OCI-LY1 (cell line): ENCODE results near the gene GAS2L1.

ENCODE experiments used
- H2AFZ ChIP-seq: fragments of 200-600 bp; sonication (generic), shearing (Covaris generic); 2 replicates; pipeline ENCODE4 v1.6.0; 2014; ENCODE audit warnings: antibody characterized with exemption, mild to moderate bottlenecking, low read length
- H3F3A ChIP-seq: fragments of 200-600 bp; sonication (generic), shearing (Covaris generic); 2 replicates; pipeline ENCODE4 v1.6.0; 2014; ENCODE audit warnings: mild to moderate bottlenecking, antibody characterized with exemption, low read length, moderate library complexity; ENCODE audit not compliant: insufficient read depth
- H3K27ac ChIP-seq: fragments of 200-600 bp; sonication (generic); 2 replicates; pipeline ENCODE4 v1.5.1; 2014; ENCODE audit warnings: low read length, mixed run types, mild to moderate bottlenecking, low read depth; ENCODE audit not compliant: poor library complexity, severe bottlenecking
- H3K27me3 ChIP-seq: fragments of 200-600 bp; sonication (generic); 2 replicates; pipeline ENCODE4 v1.6.0; 2014; ENCODE audit warnings: antibody characterized with exemption, mild to moderate bottlenecking, low read length, moderate library complexity; ENCODE audit not compliant: insufficient read depth
- H3K36me3 ChIP-seq: fragments of 200-600 bp; sonication (generic); 2 replicates; pipeline ENCODE4 v1.6.1; 2014; ENCODE audit warnings: mild to moderate bottlenecking, antibody characterized with exemption, low read length, moderate library complexity, mixed read lengths; ENCODE audit not compliant: insufficient read depth
- H3K4me1 ChIP-seq: fragments of 200-600 bp; sonication (generic); 2 replicates; pipeline ENCODE4 v1.5.1; 2014; ENCODE audit warnings: mild to moderate bottlenecking, low read length, moderate library complexity; ENCODE audit not compliant: insufficient read depth, severe bottlenecking
- H3K4me2 ChIP-seq: fragments of 200-600 bp; sonication (generic), shearing (Covaris generic); 2 replicates; pipeline ENCODE4 v1.6.1; 2014; ENCODE audit warnings: low read length
- H3K4me3 ChIP-seq: fragments of 200-600 bp; sonication (generic); 2 replicates; pipeline ENCODE4 v1.5.1; 2014; ENCODE audit warnings: low read length, low read depth, mild to moderate bottlenecking, mixed read lengths; ENCODE audit not compliant: poor library complexity, severe bottlenecking
- H3K79me2 ChIP-seq: fragments of 200-600 bp; shearing (Covaris generic); 2 replicates; pipeline ENCODE4 v1.6.1; 2016; ENCODE audit warnings: mixed run types, low read length, mixed read lengths; ENCODE audit not compliant: insufficient read depth
- H3K9ac ChIP-seq: fragments of 200-600 bp; sonication (generic), shearing (Covaris generic); 2 replicates; pipeline ENCODE4 v1.6.1; 2014; ENCODE audit warnings: mild to moderate bottlenecking, low read length, mixed read lengths
- H3K9me2 ChIP-seq: fragments of 200-600 bp; sonication (generic), shearing (Covaris generic); 2 replicates; pipeline ENCODE4 v1.6.1; 2014; ENCODE audit warnings: low read depth, mild to moderate bottlenecking, low read length, mixed read lengths
- H3K9me3 ChIP-seq: fragments of 200-600 bp; shearing (Covaris generic); 2 replicates; pipeline ENCODE4 v1.6.1; 2014; ENCODE audit warnings: low read length, mixed read lengths
- H4K20me1 ChIP-seq: fragments of 200-600 bp; sonication (generic), shearing (Covaris generic); 2 replicates; pipeline ENCODE4 v1.6.0; 2016; ENCODE audit warnings: mild to moderate bottlenecking, low read length; ENCODE audit not compliant: insufficient read depth
- EZH2 ChIP-seq: fragments of 200-600 bp; sonication (generic), shearing (Covaris generic); IDR thresholded peaks from 2 replicates; pipeline ENCODE4 v1.8.0; 2017; ENCODE audit warnings: borderline replicate concordance, mixed run types, mild to moderate bottlenecking, antibody characterized with exemption, low read length, moderate library complexity, mixed read lengths
- TF ChIP-seq, protein P1 (sequence below): fragments of 200-600 bp; sonication (generic), shearing (Covaris generic); IDR thresholded peaks from 2 replicates; pipeline ENCODE4 v1.5.1; 2017; ENCODE audit warnings: mild to moderate bottlenecking, antibody characterized with exemption, low read length, moderate library complexity, mixed read lengths

The GAS2L1 gene

DNA sequence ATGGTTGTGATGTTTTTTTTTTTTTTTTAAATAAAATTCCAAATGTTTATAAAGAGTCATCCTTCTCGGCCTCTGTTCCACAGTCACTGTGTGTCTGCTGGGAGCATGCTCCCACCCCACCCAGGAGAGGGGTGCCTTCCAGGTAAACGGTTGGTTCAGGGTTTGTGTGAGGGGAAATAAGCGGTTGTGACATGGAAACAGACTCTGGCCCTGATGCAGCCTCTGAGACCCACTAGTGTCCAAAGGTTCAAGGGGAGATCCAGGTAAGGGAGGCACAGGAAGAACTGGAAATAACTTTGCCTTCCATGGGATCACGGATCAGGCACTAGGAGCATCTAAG is 6.0 kb upstream of the GAS2L1 start:
- Histone ChIP-seq H3K9ac (no peak overlapping the region), H3K27ac (no peak overlapping the region), H3K4me2 (no peak overlapping the region), H3K79me2 (no peaks in the 10 kb centered on the region), H3K36me3 (peaks cover 58% of the 10 kb centered on the region), H3K4me1 (no peaks in the 10 kb centered on the region), H2AFZ (no peak overlapping the region), H3K27me3 (no peaks in the 10 kb centered on the region), H4K20me1 (no peaks in the 10 kb centered on the region), H3K9me3 (no peaks in the 10 kb centered on the region), H3F3A (no peaks in the 10 kb centered on the region), H3K9me2 (no peaks in the 10 kb centered on the region), H3K4me3 (no peak overlapping the region)
- no peak for TF ChIP-seq EZH2
- TF ChIP-seq, protein P1, sequence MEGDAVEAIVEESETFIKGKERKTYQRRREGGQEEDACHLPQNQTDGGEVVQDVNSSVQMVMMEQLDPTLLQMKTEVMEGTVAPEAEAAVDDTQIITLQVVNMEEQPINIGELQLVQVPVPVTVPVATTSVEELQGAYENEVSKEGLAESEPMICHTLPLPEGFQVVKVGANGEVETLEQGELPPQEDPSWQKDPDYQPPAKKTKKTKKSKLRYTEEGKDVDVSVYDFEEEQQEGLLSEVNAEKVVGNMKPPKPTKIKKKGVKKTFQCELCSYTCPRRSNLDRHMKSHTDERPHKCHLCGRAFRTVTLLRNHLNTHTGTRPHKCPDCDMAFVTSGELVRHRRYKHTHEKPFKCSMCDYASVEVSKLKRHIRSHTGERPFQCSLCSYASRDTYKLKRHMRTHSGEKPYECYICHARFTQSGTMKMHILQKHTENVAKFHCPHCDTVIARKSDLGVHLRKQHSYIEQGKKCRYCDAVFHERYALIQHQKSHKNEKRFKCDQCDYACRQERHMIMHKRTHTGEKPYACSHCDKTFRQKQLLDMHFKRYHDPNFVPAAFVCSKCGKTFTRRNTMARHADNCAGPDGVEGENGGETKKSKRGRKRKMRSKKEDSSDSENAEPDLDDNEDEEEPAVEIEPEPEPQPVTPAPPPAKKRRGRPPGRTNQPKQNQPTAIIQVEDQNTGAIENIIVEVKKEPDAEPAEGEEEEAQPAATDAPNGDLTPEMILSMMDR, result no peak

- Histone ChIP-seq H3K4me1 (peaks cover 1% of the 10 kb centered on the region), H3K9me3 (no peaks in the 10 kb centered on the region), H4K20me1 (no peaks in the 10 kb centered on the region), H3F3A (no peaks in the 10 kb centered on the region), H3K27me3 (no peaks in the 10 kb centered on the region; the same call in 1 of the 2 replicates), H3K27ac (no peak overlapping the region), H3K9me2 (no peaks in the 10 kb centered on the region), H3K4me2 (no peak overlapping the region), H3K79me2 (no peaks in the 10 kb centered on the region), H3K4me3 (no peak overlapping the region), H3K9ac (no peak overlapping the region), H2AFZ (no peak overlapping the region), H3K36me3 (peaks cover 52% of the 10 kb centered on the region)
- TF ChIP-seq EZH2, result no peak
- TF ChIP-seq, protein P1, result no peak
Measured at GRCh38 chr22:29300807-29301601, 5.4 kb upstream of the GAS2L1 start.

DNA sequence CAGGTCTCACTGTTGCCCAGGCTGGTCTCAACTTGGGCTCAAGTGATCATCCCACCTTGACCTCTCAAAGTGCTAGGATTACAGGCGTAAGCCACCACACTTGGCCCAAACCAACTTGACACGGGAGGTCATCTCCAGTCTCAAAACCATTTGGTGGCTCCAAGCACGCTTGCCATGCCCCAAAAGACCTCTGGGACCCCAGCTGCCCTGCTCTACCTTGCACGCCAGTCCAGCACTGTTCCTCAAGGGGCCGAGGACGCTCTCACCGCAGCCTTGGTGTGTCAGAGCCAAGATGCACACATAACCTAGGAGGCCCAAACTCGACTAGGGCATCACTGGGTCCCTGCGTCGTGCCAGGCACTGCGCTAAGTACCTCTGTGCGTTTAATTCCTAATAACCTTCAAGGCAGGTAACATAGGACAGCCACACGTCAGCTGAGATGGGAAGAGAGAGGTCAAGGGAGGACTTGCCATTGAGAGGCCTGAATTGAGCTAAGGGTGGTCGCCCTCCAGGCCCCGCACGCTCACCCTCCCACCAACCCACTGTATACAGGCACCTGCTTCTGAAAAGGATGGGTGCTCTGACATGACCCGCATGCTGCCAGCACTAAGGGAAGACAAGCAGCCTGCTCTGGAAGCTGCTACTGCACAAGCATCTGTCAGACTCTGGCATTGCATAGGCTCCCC is 4.6 kb upstream of the GAS2L1 start:
- H3K9ac ChIP-seq, result no peak overlapping the region
- H3K4me2 ChIP-seq, result no peak overlapping the region
- H3K27me3 ChIP-seq, result peaks cover 8% of the 10 kb centered on the region; the same call in 1 of the 2 replicates
- H2AFZ ChIP-seq, result no peak overlapping the region
- H3K9me2 ChIP-seq, result no peaks in the 10 kb centered on the region
- H3K79me2 ChIP-seq, result no peaks in the 10 kb centered on the region
- H4K20me1 ChIP-seq, result no peaks in the 10 kb centered on the region
- H3K9me3 ChIP-seq, result no peaks in the 10 kb centered on the region
- H3K27ac ChIP-seq, result no peak overlapping the region
- no peak for TF ChIP-seq EZH2
- TF ChIP-seq, protein P1, result no peak
- H3K4me3 ChIP-seq, result no peak overlapping the region
- H3K36me3 ChIP-seq, result peaks cover 44% of the 10 kb centered on the region
- H3K4me1 ChIP-seq, result peaks cover 8% of the 10 kb centered on the region
- H3F3A ChIP-seq, result no peaks in the 10 kb centered on the region
